GM19240 (cell line): Measurements from ENCODE around the gene RAB43.
"Not testable (repeated sequence)": the region's sequence is repeated elsewhere in the genome, so short reads cannot be mapped to it uniquely, and the experiment has no call there.

Source experiments
- DNase-seq: peaks from one replicate; pipeline ENCODE4 v3.0.0; 2011; ENCODE audit warnings: low spot score; ENCODE audit not compliant: insufficient read length

Gene RAB43

DNA sequence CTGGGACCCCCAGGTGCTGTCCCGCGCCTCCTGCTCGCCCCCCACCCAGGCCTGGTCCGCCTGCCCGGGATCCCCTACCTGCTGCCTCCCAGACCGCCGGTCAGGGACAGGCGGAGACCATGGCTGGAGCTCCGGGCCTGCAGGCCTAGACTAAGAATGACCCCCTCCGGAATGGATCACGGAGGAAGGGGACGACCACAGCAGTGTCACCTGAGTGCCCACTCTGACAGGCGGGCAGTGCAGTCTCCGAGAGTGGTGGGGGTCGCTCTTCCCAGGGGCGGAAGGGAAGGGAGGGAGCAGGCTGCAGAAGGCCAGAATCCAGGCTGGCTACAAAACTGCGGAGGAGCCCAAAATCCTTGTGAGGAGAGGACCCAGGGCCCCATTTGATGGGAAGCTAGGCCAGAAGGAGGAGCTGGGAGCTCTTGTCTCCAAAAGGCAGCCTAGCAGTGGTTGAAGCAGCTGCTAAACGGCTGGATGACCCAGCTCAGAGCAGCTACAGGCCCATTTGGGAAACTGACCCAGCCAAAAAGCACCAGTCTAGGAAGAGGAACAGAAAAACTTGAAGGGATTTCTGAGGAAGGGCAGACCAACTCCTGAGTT is 908 bp upstream of the RAB43 start:
- no peak for DNase-seq

DNA sequence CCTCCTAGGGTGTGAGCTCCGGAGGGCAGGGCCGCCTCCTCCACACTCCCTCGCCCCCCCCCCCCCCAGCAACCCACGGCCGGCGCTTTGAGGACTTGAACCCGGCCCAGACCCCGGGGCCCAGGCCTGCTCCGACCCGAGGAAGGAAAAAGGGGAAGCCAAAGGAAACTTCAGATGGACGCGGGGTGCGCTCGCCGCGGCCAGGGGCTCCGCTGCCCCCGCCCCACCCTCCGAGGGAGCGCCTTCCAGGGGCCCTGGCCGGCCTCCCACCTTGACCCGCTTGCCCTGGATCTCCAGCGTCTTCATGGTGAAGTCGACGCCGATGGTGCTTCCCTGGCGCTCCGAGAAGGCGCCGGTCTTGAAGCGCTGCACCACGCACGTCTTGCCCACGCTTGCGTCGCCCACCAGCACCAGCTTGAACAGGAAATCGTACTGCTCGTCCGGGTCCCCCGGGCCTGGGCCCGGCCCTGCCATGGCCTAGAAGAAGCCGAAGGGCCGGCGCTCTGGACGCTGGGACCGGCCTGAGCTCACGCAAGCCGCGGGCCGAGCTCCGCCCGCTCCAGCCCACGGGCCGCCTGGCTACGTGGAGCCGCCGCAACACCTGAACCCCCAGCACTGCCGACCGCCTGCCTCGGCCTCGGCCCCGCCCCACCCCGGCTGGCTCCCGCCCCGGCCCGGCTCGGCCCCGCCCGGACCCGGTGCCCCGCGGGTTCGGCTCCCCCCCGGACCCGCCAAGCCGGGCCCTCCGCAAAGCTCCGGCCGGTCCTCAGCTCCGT is 400 bp downstream of the RAB43 start:
- no peak for DNase-seq

DNA sequence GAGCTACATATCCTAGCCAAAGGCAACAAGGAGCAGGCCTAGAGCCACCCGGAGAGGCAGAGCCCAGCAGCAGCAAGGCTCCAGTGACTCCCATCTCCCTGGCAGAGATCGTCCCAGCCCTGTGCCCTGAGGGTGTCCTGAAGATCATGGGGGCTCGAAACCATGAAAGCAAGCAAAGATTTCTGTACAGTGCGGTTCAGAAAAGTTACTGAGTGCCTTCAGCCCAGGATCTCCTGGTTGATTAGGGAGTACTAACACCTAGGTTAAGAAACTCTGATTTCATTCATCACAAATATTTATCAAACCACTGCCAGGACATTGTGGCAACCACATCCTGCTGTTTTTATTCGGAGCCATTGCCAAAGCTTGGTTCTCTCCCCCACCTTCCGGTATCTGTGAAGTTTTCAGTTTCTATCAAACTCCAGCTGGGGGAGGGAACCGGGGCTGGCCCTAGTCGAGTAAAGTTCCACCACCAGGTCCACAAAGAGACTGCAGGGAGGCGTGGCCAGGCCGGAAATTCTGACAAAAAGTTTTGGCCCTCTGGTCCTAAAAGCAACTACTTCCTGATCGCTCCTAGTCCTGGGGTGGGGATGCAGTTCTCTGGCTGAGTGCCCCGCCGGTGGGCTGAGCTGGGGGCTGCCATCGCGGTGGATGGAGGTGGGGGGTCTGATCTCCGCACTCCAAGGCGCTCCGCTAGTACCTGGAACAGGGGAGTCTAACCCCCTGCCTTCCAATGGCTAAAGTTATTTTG is 1.2 kb downstream of the RAB43 start:
- DNase-seq = peak; percentile 92

DNA sequence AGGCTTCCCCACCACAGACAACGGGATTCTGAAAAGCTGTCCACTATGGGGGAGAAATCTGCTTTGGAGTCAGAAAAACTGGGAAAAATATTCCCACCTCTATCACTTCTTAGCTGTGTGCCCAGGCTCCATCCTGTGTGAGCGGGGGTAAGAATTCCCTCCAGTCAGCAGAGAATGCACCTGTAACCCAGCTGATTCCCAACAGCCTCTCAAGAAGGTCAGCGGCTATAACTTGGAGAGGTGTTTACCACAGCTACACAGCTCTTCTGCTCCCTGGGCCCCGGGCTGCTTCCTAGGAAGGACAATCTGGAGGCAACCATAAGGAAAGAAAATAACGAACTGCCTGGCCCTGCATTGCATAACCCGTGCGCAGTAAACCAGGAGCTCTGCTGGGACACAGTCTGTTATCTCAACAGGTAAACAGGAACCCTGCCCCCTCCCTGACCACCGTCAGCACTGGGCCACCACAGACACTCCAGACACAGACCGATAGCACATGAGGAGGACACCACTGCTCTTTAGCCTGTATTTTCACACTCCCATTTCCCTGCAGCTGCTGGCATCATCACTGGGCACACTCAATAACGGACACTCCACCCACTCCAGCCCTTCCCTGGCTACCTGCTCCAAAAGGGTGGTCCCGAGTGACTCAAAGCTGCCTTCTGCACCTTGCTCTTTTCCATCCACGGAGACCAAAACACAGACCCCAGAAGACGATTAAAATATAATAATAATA is 2.1 kb downstream of the RAB43 start:
- DNase-seq = no peak

DNA sequence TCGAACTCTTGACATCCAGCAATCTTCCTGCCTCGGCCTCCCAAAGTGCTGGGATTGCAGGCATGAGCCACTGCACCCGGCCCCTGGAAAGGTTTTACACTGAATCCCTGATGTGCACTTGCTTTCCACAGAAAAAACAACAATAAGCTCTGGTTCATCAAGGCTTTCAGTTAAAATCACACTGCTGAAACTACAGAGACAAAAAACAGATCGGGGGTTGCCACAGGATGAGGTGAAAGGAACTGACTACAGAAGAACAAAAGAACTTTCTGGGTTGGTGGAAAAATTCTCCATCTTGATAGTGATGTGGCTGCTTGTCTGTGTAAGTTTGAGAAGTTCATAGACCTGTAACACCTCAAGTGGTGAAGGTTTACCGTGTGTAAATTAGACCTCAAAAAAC is 2.9 kb downstream of the RAB43 start:
- DNase-seq = no peak

DNA sequence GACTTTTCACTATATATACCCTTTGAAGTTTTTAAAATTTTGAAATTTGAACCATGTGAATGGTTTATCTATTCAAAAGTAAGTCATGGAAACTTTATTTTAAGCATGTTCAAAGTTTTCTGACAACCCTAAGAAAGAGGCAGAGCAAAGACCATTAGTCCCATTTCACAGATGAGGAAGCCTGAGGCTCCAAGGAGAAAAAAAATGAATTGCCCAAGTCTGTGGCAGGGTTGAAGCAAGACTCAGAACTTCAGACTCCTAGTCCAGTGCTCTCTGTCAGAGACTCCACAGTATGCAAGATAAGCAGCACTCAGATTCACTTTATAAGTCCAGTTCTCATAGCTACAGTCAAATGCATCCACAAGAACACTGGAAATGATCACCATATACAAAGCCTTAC is 4.5 kb downstream of the RAB43 start:
- DNase-seq = no peak

DNA sequence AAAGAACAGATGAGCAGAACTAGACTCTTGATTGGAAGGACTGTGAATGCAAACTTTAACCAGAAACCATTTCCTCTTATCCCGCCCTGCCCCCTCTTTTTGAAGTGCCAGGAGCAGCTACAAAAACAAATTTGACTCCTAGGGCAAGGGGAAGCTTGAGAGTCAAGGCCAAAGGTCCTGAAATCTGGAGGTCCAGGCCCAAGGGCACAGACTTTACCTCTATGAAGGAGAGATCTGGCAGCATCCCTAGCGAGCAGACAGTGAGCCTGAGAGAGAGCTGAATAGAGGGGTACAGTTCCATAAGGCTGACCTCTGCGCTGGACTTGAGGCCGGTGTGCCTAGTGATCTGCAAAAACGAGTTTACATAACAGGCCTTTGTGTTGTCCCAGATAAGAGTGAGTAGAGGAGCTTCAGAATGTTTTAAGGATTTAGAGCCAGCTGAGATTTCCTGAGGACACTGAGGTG is 5.1 kb downstream of the RAB43 start:
- no peak for DNase-seq

DNA sequence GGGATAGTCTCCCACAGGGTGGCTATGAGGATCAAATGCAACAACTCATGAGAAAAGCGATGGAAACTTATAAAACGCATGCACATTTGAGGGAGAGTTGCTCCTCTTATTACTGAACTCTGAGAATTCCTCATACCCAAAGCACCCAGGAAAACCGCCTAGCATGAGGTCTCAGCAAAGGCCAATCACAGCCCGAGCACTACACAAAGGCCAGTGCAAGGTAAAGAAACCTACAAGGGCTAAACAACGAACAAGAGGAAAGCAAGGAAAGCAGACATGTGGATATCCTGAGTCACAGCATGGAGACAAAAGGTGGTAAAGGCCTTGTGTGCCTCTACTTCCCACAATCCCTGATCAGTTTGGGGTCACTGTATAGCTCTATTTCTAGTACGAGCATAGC is 7.1 kb downstream of the RAB43 start:
- DNase-seq = no peak

DNA sequence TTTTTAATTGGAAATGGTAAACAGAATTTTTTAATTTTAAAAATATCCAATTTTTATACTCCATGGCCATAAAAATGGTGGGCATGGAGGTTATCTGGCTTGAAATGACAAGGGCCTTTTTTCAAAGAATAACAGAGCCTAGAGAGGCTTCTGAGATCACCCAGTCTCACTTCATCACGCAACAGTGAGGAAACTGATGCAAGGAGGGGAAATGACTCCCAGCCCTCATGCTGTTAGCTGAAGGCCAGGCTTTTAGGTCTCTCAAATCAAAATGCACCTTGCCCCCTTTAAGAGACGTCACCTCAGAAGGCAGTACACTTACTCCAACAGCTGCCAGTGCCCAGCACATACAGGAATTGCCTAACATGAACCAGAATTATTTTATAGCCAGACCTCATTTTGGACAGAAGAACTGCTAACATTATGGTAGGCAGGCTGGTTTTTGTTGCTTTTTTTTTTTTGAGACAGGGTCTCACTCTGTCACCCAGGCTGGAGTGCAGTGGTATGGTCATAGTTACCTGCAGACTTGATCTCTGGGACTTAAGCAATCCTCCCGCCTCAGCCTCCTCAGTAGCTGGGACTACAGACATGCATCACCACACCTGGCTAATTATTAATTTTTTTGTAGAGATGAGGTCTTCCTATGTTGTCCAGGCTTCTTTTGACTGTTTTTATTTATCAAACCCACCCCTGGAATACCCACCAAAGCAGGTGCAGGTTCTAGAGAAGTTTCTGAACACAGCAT is 9.1 kb downstream of the RAB43 start:
- DNase-seq = no peak

DNA sequence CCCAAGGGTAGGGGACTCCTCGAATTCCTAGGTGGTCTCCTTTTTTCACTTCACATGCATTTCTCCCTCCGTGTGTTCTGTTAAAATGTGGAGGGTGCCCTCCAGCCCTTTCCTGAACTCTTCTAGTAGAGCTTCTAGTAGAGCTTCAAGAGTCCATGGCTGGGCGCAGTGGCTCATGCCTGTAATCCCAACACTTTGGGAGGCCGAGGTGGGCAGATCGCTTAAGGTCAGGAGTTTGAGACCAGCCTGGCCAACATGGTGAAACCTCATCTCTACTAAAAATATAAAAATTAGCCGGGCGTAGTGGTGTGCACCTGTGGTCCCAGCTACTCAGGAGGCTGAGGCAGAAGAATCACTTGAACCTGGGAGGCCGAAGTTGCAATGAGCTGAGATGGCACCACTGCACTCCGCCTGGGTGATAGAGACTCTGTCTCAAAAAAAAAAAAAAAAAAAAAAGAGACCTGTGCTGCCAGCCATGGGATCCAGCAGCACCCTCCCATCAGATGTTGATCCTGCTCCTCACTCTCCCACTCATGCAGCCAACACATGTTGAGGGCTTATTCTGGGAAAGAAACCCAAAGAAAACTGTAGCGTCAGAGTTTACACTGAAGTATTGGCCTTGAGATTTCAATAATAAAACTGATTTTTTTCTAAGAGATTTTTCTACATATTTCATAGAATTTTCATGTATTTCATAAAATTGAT is 10.4 kb downstream of the RAB43 start:
- DNase-seq = not testable (repeated sequence)

DNA sequence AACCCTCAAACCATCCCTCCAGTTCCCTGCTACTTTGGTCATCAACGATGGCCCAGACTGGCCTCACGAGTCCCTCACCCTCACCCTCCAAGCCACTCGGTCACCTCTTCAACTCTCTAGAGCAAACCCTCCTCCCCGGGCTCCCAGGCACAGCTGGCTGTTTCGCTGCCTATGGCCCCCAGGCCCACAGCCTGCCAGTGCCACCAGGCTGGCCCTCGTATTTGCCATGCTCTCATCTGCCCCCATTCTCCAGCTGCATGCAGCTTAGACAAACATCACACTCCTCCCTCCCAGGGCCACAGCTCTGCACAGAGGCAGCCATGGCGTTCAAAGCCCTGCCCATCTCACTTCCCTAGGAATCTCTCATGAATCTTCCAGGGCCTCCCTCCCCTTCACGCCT is 13.8 kb downstream of the RAB43 start:
- DNase-seq = no peak

DNA sequence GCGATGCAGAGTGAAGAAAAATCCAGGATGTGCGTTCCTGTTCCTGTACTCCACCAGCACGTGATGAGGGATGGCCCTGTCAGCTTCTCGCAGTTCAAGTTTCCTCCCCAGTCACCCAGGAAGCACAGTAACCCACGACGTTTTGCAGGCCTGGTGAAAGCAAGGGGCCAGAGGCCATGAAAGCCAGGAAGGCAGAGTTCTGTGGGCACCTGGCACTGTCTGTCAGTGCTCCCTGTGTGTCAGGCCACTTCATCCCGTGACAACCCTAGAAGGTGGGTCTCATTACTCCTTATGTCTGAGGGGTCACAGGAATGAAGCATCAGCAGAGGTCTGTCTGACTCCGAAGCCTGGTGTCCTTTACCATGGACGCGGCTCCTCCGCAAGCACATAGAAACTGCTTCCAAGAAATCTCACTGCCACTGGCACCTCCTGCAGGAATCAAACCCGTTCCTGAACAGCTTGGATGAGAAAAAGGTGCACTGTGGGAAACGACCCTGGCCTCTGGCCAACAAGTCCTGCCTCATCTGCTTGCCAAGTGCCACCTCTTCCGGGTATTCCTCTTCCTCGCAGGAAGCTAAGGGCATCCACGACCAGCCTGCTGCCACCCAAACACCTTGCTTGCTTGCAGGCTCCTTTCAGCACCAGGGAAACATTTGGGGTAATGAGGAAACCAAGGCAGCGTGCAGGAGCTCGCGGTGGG is 14.6 kb downstream of the RAB43 start:
- no peak for DNase-seq

DNA sequence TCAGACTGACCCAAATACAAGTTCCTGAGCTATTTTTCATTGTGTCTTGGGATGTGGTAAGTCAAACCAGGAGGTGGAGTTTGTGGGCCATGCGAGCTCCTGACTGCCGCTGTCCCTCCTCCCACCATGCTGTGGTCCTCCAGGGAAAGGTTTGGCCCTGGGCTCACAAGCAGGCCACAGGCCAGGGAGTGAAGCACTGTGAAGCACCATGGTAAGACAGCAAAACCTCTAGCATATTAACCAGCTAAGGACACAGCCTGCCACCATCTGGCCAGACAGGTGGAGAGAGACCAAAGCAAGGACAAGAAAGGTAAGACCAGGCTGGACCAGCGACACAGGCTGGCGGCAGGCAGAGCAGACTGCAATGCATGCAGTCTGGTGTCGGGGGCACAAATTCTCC is 15.3 kb downstream of the RAB43 start:
- no peak for DNase-seq

DNA sequence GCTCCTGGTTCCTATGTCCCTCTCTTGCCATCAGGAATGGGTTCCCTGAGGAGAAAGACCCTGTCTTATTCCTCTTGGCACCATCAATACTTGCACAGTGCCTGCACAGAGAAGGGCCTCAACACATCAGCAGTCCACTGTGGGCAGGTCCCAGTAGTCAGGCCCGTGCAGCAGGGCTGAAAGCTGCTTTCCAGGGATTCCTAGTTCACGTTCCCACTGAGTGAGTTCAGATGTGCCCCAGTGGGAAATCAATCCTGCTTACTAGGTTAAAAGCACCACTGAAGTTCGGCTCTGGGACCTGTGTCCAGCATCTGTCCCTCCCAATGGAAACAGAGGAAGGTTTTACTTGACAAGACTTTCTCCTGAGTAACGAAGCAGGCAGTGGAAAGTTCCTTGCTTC is 15.7 kb downstream of the RAB43 start:
- DNase-seq = no peak

DNA sequence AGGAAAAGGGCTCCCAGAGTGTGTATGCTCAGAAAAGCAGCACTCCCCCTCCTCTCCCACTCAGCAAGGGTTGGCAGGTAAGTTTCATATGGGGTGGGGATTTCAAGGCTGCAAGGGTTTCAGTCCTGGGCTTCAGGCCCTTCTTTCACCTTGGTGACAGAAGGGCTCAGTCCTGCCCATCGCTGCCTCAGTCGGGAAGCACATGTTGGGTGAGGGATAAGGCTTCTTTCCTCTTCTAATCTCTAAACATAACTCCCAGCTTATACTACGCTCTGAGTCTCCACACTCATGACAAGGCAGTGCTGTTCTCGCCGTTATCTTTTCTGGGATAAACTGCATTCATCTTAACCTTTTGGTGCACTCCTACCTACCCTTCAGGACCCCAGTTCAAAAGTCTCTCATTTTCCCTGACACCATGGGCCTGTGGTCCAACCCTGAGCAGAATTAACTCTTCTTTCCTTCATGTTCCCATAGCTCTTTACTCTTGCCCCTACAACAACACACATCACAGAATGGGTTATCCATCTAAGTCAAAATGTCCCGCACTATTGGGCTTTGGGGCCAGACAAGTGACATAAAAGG is 17.0 kb downstream of the RAB43 start:
- no peak for DNase-seq

DNA sequence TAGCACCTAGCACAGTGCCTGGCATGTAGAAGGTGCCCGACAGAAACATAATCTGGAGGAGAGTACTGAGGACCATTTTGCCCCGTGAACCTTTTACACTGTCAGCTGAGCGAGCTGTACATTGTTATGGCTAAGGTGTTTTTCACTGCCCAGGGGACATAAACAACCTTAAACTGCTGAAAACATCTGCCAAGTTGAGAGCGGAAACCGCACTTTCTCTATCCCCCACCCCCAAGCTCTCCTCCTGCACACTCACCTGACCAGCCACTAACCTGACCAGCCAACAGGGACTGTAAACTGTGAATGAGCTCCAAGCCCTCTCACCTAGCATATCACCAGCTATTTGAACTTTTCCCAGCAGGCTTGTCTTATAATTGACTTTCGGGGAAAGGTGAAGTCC is 17.6 kb downstream of the RAB43 start:
- DNase-seq = no peak

DNA sequence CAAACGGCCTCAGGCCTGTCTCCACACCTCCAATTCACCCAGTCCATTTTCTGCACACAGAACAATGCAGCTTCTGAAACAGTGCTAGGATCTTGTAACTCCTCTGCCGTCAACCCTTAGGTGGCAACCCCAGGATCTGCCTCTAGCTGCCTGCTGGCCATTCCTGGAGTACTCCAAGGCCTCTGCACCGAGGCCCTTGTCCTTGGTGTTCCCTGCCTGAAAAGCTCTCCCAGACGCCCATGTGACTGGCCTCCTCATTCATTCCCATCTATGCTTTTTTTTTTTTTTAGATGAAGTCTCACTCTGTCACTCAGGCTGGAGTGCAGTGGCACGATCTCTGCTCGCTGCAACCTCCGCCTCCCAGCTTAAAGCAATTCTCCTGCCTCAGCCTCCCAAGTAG is 18.3 kb downstream of the RAB43 start:
- no peak for DNase-seq

DNA sequence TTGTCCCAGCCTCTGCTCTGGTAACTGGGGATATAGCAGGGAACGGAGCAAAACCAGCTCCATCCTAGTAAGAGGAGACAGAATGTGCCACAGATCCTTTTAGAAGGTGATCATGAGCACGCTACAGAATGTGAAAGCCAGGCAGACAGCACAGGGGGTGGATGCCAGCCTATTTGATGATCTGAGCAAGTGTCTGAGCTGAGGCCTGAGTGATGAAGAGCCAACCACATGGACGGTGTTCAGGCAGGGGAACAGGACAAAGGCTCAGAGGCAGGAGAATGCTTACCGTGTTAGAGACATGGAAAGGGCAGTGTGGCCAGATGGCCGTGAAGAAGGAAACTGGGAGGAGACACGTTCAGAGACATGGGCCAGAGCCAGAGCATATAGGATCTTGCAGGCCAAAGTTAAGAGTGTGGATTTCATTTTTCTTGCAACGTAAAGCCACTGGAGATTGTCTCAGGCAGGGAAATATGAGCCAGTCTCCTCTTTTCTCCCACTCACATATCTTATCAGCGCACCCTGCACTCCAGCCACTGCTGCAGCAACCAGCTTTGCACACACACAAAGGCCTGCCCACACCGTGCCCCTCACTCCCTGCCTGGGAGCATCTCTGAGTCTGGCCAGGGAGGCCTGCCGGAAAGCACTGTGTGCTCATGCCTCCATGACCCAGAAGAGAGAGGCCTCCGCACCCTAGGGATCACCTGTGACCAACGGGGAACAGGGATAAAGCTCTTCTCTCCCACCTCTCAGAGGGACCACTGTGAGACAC is 20.1 kb downstream of the RAB43 start:
- DNase-seq = no peak

DNA sequence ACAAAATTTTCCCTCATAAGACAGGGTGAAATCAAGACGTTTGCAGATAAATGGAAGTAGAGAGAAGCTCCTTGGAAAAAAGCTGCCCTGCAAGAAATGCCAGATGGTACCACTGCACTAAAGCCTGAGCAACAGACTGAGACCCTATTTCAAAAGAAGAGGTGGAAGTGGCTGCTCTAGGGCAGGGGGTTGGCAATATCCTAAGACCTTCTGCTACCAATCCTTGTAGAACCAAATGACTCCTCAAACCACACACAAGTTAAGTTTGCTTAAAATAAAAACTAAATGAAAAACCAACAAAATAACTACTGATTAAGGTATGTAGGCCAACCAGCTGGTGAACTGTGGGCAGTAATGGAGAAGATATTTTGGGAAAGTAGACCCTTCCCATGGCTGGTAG is 21.3 kb downstream of the RAB43 start:
- no peak for DNase-seq
